MCF 10A (cell line): ENCODE data around the gene MARCHF6. TPM values are rescaled to one million over a fixed set of nuclear protein-coding genes. Genes with fewer than 3 reads are reported as not detected.
A peak's percentile ranks its signal among the peaks of the same experiment; 100 is the strongest.

Experiments used
- BruUV-seq: library from RNA; stranded (reverse); fragments of 400-500 nt; replicated peaks from 2 replicates; lab custom pipeline; 2021; lab: Mats Ljungman, UMichigan
- CTCF ChIA-PET: fragments of 300-600 bp; sonication (Branson Sonifier 250); formaldehyde crosslinking; extraction: SDS; loops from one replicate; lab custom pipeline; 2021; ENCODE audit warnings: antibody characterized with exemption, inconsistent platforms; lab: Yijun Ruan, JAX
- POLR2A ChIA-PET: fragments of 300-600, 350-650 bp; sonication (Branson Sonifier 250); formaldehyde crosslinking; extraction: SDS; loops from one replicate; lab custom pipeline; 2020; ENCODE audit warnings: antibody characterized with exemption, inconsistent platforms; lab: Yijun Ruan, JAX
- DNase-seq: peaks from one replicate; pipeline ENCODE4 v3.0.0-alpha.2; 2018; ENCODE audit not compliant: unreplicated experiment
- H3K27ac Mint-ChIP-seq: one replicate; pipeline ENCODE4 v1.8.0; 2022; ENCODE audit warnings: mild to moderate bottlenecking, low read depth, mixed read lengths; ENCODE audit not compliant: unreplicated experiment
- H3K27me3 Mint-ChIP-seq: one replicate; pipeline ENCODE4 v1.8.0; 2022; ENCODE audit warnings: mixed read lengths; ENCODE audit not compliant: insufficient read depth, unreplicated experiment
- H3K36me3 Mint-ChIP-seq: one replicate; pipeline ENCODE4 v1.8.0; 2022; ENCODE audit warnings: mild to moderate bottlenecking, moderate library complexity, mixed read lengths; ENCODE audit not compliant: insufficient read depth, unreplicated experiment
- H3K4me1 Mint-ChIP-seq: one replicate; pipeline ENCODE4 v1.8.0; 2022; ENCODE audit warnings: mixed read lengths; ENCODE audit not compliant: insufficient read depth, unreplicated experiment
- H3K4me3 Mint-ChIP-seq: one replicate; pipeline ENCODE4 v1.8.0; 2022; ENCODE audit warnings: mild to moderate bottlenecking, moderate library complexity, mixed read lengths; ENCODE audit not compliant: unreplicated experiment
- H3K9me3 Mint-ChIP-seq: one replicate; pipeline ENCODE4 v1.8.0; 2022; ENCODE audit warnings: mixed read lengths; ENCODE audit not compliant: unreplicated experiment
- CTCF ChIP-seq: fragments of 200-600 bp; IDR thresholded peaks from one replicate; pipeline ENCODE4 v1.8.0; 2022; ENCODE audit warnings: antibody characterized with exemption, mild to moderate bottlenecking; ENCODE audit not compliant: unreplicated experiment
- intact Hi-C: fragments of 100-400 bp; cut with micrococcal nuclease; formaldehyde crosslinking; loops from 2 replicates; pipeline ENCODE4 v1.14.1; 2022
- total RNA-seq: library from RNA; stranded (reverse); gene quantifications from 2 replicates; pipeline ENCODE4 v1.2.3, GENCODE V29; 2022

MARCHF6 gene
- total RNA-seq, 1 experiment from 2014 or later = 118 TPM

GRCh38 chr5:10355071-10355889, 1.8 kb downstream of the MARCHF6 start:
- Mint-ChIP-seq H3K36me3 (peaks cover 13% of the 10 kb centered on the region), H3K27me3 (no peaks in the 10 kb centered on the region), H3K9me3 (no peaks in the 10 kb centered on the region), H3K4me3 (peak overlapping the region; percentile 94), H3K4me1 (peaks cover 24% of the 10 kb centered on the region), H3K27ac (peak overlapping the region; percentile 99)
- TF ChIP-seq CTCF = no peak
- intact Hi-C loops = loop anchor here (5.0 kb wide), 1 partner anchor 47 kb away; no protein-coding TSS in a partner anchor
- ChIA-PET POLR2A (interaction anchor here (0.6 to 5.1 kb wide), 22 partner anchors 10 to 108 kb away, joined by 3 to 226 read pairs (median 6); partner anchors contain the start of genes ATPSCKMT, CCT5 and CMBL), CTCF (interaction anchor here (0.7 to 1.2 kb wide), 5 partner anchors 13 to 1237 kb away, joined by 3 to 4 read pairs (median 4); no protein-coding TSS in a partner anchor)
- DNase-seq = peak; percentile 52
- no TSS peak for BruUV-seq

GRCh38 chr5:10358999-10359398, 5.5 kb downstream of the MARCHF6 start:
- Mint-ChIP-seq H3K27me3 (no peaks in the 10 kb centered on the region), H3K36me3 (peaks cover 18% of the 10 kb centered on the region), H3K27ac (no peak overlapping the region), H3K4me3 (no peak overlapping the region), H3K9me3 (no peaks in the 10 kb centered on the region), H3K4me1 (peaks cover 26% of the 10 kb centered on the region)
- intact Hi-C loops = loop anchor here (5.0 kb wide), 1 partner anchor 43 kb away; no protein-coding TSS in a partner anchor
- ChIA-PET CTCF (interaction anchor here (0.6 to 3.5 kb wide), 6 partner anchors 9 to 76 kb away, joined by 3 to 26 read pairs (median 4); no protein-coding TSS in a partner anchor), POLR2A (interaction anchor here (0.9 to 4.1 kb wide), 7 partner anchors 8 to 76 kb away, joined by 4 to 42 read pairs (median 16); partner anchors contain the start of gene CMBL)
- no TSS peak for BruUV-seq
- no peak for TF ChIP-seq CTCF
- no peak for DNase-seq

- CTCF ChIA-PET = no interaction called here
- no peak for DNase-seq
- no TSS peak for BruUV-seq
- POLR2A ChIA-PET = no interaction called here
- intact Hi-C loops = no loop called here
- H3K4me1 Mint-ChIP-seq = peaks cover 34% of the 10 kb centered on the region
- peak overlapping the region; percentile 3 for H3K27ac Mint-ChIP-seq
- peaks cover 19% of the 10 kb centered on the region for H3K36me3 Mint-ChIP-seq
- H3K4me3 Mint-ChIP-seq = no peak overlapping the region
- TF ChIP-seq CTCF = no peak
- no peaks in the 10 kb centered on the region for H3K9me3 Mint-ChIP-seq
- H3K27me3 Mint-ChIP-seq = no peaks in the 10 kb centered on the region
Observed at GRCh38 chr5:10360686-10361085, 7.2 kb downstream of the MARCHF6 start.
